ENCODE results near the gene PCNX2. TPM values are rescaled to one million over a fixed set of nuclear protein-coding genes. Genes with fewer than 3 reads are reported as not detected.

PCNX2 gene
- total RNA-seq, 1 experiment from 2014 or later = 63.4 TPM

- BruUV-seq (replicated peaks) = no TSS peak
- Mint-ChIP-seq H3K4me1 (ENCODE audit: low read depth, unreplicated experiment) (no peaks in the 10 kb centered on the region), H3K4me3 (ENCODE audit: low read depth, unreplicated experiment) (no peak overlapping the region), H3K36me3 (ENCODE audit: insufficient read depth, unreplicated experiment) (no peaks in the 10 kb centered on the region), H3K27me3 (ENCODE audit: unreplicated experiment) (no peaks in the 10 kb centered on the region), H3K27ac (ENCODE audit: unreplicated experiment) (no peak overlapping the region), H3K9me3 (ENCODE audit: low read depth, unreplicated experiment) (no peaks in the 10 kb centered on the region)
- TF ChIP-seq, protein P1, sequence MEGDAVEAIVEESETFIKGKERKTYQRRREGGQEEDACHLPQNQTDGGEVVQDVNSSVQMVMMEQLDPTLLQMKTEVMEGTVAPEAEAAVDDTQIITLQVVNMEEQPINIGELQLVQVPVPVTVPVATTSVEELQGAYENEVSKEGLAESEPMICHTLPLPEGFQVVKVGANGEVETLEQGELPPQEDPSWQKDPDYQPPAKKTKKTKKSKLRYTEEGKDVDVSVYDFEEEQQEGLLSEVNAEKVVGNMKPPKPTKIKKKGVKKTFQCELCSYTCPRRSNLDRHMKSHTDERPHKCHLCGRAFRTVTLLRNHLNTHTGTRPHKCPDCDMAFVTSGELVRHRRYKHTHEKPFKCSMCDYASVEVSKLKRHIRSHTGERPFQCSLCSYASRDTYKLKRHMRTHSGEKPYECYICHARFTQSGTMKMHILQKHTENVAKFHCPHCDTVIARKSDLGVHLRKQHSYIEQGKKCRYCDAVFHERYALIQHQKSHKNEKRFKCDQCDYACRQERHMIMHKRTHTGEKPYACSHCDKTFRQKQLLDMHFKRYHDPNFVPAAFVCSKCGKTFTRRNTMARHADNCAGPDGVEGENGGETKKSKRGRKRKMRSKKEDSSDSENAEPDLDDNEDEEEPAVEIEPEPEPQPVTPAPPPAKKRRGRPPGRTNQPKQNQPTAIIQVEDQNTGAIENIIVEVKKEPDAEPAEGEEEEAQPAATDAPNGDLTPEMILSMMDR (IDR thresholded peaks at IDR 0.05; ENCODE audit: unreplicated experiment) = no peak
- intact Hi-C loops (cut with micrococcal nuclease; ENCODE audit: unreplicated experiment) = no loop called here
- CTCF ChIA-PET = no interaction called here
- DNase-seq = no peak
Measured at GRCh38 chr1:233064988-233065387, 230.5 kb downstream of the PCNX2 start.

- Mint-ChIP-seq H3K27me3 (ENCODE audit: unreplicated experiment) (no peaks in the 10 kb centered on the region), H3K27ac (ENCODE audit: unreplicated experiment) (no peak overlapping the region), H3K36me3 (ENCODE audit: insufficient read depth, unreplicated experiment) (no peaks in the 10 kb centered on the region), H3K4me3 (ENCODE audit: low read depth, unreplicated experiment) (no peak overlapping the region), H3K4me1 (ENCODE audit: low read depth, unreplicated experiment) (no peaks in the 10 kb centered on the region), H3K9me3 (ENCODE audit: low read depth, unreplicated experiment) (no peaks in the 10 kb centered on the region)
- intact Hi-C loops (cut with micrococcal nuclease; ENCODE audit: unreplicated experiment) = no loop called here
- BruUV-seq (replicated peaks) = no TSS peak
- DNase-seq = no peak
- CTCF ChIA-PET = no interaction called here
- TF ChIP-seq, protein P1 (IDR thresholded peaks at IDR 0.05; ENCODE audit: unreplicated experiment) = no peak
Measured at GRCh38 chr1:233063462-233063861, 232.1 kb downstream of the PCNX2 start.

DNA sequence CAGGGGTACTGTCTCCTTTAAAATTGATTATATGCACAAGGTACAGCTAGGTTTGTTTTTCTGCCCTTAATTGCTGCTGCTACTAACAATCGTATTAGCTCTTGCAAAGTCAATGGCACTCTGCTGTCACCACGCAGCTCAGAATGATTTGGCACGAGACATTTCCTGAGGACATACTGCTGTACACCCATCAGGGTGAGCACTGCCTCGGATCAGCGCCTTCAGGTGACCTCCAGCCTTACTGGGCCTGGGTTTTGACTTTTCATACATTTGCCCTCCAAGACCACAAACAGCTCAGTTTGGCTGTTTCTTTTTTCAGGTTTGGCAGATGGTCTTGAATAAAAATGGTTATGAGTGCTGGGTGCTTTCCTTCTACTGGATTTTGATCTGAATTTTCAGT lies 234.3 kb downstream of the PCNX2 start:
- no peak for DNase-seq
- Mint-ChIP-seq H3K9me3 (ENCODE audit: low read depth, unreplicated experiment) (no peaks in the 10 kb centered on the region), H3K27ac (ENCODE audit: unreplicated experiment) (no peak overlapping the region), H3K4me1 (ENCODE audit: low read depth, unreplicated experiment) (no peaks in the 10 kb centered on the region), H3K4me3 (ENCODE audit: low read depth, unreplicated experiment) (no peak overlapping the region), H3K27me3 (ENCODE audit: unreplicated experiment) (no peaks in the 10 kb centered on the region), H3K36me3 (ENCODE audit: insufficient read depth, unreplicated experiment) (no peaks in the 10 kb centered on the region)
- BruUV-seq (replicated peaks) = no TSS peak
- TF ChIP-seq, protein P1 (IDR thresholded peaks at IDR 0.05; ENCODE audit: unreplicated experiment) = no peak
- intact Hi-C loops (cut with micrococcal nuclease; ENCODE audit: unreplicated experiment) = no loop called here
- CTCF ChIA-PET = no interaction called here

DNA sequence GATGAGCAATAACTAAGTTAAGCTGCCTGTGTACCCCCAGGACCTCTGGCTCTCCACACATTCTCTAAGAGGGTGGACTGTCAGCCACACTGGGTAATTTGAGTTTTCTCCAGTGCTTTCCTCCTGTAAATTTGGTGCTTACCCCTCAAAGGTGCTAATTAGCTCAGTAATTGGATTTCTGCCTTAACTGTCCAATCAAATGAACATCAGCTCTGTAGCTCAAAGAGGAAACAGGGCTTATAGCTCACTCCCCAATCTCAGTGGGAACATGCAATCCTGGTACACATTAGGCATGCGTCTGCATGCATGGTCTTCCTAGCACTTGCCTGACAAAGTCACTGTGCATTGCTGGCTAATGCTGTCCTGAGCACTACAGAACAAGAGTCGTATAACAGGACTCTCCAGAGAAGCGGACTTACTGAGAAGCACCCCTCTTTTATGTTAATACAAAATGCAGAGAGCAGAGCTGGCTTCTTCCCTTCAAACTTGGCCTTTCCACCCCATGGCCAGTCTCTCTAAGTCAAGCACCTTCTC lies 235.0 kb downstream of the PCNX2 start:
- no peak for DNase-seq
- TF ChIP-seq, protein P1 (IDR thresholded peaks at IDR 0.05; ENCODE audit: unreplicated experiment) = no peak
- Mint-ChIP-seq H3K4me1 (ENCODE audit: low read depth, unreplicated experiment) (no peaks in the 10 kb centered on the region), H3K36me3 (ENCODE audit: insufficient read depth, unreplicated experiment) (no peaks in the 10 kb centered on the region), H3K27me3 (ENCODE audit: unreplicated experiment) (no peaks in the 10 kb centered on the region), H3K9me3 (ENCODE audit: low read depth, unreplicated experiment) (no peaks in the 10 kb centered on the region), H3K27ac (ENCODE audit: unreplicated experiment) (no peak overlapping the region), H3K4me3 (ENCODE audit: low read depth, unreplicated experiment) (no peak overlapping the region)
- intact Hi-C loops (cut with micrococcal nuclease; ENCODE audit: unreplicated experiment) = no loop called here
- BruUV-seq (replicated peaks) = no TSS peak
- CTCF ChIA-PET = no interaction called here

Data from Calu3 (cell line).